Adrenal gland (tissue), 5 donors: ENCODE results near the gene DOCK8.

Source experiments
- POLR2A ChIP-seq, 2 donors: fragments of 450-650 bp; IDR thresholded peaks; one replicate each; pipeline ENCODE4 v1.6.1; 2017; ENCODE audit warnings: antibody characterized with exemption in 2 of 2, mild to moderate bottlenecking in 2 of 2, moderate library complexity in 1 of 2
- TF ChIP-seq, protein P1 (sequence below), 6 experiments: fragments of 450-650 bp in 4 of 6; fragments of 200-600 bp in 2 of 6; sonication (generic) in 1 of 6; IDR thresholded peaks; 1 replicate in 5 of 6; 2 replicates in 1 of 6; pipeline versions ENCODE4 v1.5.1 to v1.8.0; 2016 to 2021; ENCODE audit warnings: antibody characterized with exemption in 6 of 6, mild to moderate bottlenecking in 2 of 6, moderate library complexity in 1 of 6
- donor health status: DM: no; HTN: no; CAD: no.

DNA sequence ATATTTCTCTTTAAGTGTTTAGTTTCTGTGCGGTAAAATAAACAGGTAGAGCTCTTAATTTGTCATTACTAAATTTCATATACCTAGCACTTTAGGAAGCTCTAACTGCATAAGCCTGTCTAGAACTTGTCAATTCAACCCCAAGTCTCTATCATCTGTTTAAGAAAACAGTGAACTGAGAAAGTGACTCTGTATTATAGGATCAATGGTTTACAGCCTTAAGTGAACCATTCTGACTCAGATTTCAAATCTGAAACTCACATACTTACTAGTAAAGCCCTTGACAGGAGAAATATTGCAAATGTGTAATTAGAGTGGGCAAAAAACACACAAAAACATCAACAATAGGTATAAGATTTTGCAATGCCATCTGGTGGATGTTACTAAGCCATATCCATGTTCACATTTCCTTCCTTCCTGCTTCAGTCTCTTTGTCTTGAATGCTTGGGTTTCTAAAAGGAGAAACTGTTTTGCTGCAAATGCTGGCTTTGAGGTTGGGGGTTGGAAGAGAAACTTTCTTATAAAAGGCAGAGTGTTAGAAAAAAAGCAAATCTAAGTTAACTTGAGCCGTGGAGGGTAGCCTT is 101.8 kb downstream of the DOCK8 start:
- TF ChIP-seq, protein P1, sequence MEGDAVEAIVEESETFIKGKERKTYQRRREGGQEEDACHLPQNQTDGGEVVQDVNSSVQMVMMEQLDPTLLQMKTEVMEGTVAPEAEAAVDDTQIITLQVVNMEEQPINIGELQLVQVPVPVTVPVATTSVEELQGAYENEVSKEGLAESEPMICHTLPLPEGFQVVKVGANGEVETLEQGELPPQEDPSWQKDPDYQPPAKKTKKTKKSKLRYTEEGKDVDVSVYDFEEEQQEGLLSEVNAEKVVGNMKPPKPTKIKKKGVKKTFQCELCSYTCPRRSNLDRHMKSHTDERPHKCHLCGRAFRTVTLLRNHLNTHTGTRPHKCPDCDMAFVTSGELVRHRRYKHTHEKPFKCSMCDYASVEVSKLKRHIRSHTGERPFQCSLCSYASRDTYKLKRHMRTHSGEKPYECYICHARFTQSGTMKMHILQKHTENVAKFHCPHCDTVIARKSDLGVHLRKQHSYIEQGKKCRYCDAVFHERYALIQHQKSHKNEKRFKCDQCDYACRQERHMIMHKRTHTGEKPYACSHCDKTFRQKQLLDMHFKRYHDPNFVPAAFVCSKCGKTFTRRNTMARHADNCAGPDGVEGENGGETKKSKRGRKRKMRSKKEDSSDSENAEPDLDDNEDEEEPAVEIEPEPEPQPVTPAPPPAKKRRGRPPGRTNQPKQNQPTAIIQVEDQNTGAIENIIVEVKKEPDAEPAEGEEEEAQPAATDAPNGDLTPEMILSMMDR (IDR thresholded peaks at IDR 0.05): peak in 4 of 6 experiments; percentile 4 to 34 (median 24)
- TF ChIP-seq POLR2A (IDR thresholded peaks at IDR 0.05): no peak
